SKM-1 (cell line): ENCODE data around the gene LMX1B.

ENCODE experiments used
- DNase-seq: peaks from one replicate; lab custom pipeline; 2025; ENCODE audit not compliant: unreplicated experiment; lab: John Stamatoyannopoulos, UW

Gene LMX1B

DNA sequence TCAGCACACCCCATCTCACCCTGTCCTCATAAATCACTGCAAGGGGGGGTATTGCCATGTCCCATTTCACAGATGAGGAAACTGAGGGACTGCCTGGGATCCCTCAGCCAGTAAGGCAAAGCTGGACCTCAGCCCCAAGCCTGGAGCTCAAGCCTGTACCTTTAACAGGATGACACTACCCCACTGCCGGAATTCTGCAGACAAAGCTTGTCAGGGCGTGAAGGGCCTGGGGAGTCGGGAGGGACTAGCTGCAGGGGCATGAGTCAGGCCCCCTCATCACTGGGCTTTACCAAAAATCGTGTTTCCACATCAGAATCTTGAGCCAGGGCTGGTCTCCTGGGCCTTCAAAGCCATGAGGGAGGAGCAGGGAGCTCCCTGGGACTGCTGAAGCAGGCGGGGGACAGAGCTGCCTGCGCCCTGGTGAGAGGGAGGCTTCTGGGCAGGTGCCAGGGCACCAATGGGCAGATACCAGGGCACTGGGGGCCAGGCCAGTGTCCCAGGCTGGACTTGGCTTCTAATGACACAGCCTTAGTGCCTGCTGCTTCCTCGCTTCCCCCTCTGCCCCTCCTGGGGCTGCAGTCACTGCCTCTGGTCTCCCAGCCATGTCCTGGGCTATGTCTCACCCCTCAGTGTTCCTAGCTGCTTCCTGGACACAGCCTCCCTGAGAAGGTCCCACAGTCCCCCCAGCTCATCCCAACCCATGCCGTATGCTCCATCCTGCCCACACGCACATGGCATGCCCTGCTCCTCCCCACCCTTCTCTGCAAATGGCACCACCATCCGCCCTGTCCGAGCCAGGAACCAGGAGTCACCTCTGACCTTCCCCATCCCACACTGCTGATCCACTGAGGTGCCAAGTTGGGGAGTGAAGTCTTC is 80.7 kb downstream of the LMX1B start:
- DNase-seq, result no peak

DNA sequence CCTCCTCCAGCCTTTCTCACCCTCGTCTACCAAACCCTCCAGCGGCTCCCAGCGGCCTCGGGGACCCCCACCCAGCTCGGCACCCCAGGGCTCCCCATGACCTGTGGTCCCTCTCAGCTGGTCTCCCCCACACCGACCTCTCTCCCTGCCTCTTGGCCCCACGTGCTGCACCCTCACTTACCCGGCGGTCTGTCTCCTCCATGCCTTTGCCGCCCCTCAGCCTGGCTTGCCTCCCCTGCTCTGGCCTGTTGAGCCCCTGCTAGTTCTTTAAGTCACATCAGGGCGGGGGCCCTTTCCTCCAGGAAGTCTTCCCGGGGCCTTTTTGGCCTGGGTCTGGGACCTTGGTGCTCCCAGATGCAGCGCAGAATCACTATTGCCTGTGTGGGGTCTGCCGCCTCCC is 81.5 kb downstream of the LMX1B start:
- DNase-seq, result no peak

DNA sequence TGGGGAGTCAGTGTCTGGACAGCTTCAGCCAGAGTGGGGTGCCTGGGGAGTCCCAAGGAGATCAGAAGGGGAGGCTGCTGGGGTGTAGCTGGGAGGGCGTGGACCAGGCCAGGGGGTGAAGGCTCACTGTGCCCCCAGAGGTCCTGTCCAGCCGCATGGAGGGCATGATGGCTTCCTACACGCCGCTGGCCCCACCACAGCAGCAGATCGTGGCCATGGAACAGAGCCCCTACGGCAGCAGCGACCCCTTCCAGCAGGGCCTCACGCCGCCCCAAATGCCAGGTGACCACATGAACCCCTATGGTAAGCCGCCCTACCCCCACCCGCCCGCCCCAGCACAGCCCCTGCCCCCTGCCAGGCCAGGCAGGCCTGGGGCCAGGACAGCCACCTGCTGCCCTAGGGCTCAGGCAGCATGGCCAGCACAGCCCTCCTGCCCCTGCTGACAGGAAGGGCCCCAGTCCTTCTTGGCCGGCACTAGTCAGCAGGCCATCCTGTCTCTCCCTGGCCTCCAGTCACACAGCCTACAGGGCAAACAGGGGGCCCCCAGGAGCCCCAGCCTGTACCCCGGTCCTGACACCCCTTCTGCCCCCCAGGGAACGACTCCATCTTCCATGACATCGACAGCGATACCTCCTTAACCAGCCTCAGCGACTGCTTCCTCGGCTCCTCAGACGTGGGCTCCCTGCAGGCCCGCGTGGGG is 82.1 kb downstream of the LMX1B start:
- no peak for DNase-seq

DNA sequence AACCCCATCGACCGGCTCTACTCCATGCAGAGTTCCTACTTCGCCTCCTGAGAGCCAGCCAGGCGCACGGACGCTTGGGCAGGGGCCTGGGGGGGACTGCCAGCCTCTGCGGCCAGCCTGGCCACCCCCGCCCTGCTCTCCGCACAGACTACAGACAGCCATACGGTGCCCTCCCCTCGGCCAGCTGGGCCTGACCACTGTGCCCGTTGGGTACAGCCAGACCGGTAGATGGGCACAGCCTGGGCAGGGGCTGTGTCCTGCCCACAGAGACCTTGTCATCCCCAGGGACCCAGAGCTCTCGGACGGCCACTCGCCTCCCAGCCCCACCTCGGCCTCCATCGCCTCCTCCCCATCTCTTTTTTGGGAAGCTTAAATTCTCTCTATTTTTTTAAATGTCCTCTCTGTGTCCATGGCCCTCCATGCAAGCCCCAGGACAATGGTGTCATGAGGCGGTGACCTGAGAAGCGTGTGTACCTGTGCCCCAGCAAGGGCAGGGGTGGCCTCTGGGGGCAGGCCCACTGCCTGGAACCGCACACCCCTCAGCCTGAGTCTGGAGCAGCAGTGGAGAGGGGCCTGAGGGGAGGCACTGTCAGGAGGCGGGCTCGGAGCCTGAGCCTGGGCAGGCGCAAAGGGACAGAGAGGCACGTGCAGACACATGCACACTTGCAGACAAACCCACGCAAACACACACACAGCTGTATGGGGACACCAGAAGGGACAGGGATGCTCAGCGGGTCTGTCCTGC is 82.8 kb downstream of the LMX1B start:
- no peak for DNase-seq

DNA sequence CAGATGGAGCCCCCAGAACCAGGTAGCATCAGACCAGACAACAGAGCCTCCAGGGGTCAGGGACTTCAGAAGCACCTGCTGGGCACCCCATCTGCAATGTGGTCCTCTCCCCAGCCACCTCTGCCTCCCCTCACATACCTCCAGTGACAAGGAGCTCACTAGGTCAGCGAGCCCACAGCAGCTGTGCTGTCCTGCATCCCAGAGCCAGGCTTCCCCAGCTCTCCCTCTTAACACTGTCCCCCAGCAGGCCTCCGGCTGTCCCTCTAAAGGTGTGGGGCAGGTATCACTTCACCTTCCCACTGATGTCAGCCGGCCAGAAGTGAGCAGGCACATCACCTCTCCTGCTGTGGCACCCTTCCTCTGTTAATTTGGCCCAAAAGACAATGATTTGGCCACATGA is 83.6 kb downstream of the LMX1B start:
- no peak for DNase-seq

DNA sequence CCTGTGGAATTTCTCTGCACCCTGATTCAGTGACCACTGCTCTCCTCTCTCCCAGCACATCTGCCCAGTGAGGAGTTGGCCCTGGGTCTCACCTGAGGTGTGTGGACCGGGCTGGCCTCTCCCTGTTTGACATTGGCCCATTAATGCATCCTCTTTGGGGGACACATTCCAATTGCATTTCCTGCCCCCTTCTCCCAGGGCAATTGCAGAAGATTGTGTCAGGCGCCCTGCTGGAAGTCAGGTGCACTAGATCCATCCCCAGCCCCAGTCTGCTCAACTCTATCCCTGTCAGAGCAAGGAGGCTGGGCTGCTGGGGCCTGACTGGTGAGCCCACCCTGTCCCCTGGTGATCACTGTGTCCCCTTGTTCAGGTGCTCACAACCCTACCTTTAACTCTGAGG is 84.5 kb downstream of the LMX1B start:
- no peak for DNase-seq

DNA sequence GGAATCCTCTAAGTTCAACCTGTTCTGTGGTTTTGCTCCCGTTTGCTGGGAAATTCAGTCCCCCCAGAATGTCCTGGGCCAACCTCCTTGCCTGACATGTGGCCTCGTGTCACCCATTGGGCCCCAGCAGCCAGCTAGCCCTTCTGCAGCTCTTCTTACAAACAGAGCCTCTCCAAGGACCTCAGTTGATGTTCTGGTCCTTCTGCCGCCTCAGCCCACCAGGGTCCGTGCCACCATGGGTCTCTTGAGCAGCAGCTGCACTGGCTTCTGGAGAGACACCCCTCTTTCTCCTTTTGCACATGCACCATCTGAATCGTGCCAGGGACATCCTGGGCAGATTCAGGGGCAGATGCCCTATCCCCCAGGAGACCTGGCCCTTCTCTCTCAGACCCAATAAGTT is 85.0 kb downstream of the LMX1B start:
- no peak for DNase-seq

DNA sequence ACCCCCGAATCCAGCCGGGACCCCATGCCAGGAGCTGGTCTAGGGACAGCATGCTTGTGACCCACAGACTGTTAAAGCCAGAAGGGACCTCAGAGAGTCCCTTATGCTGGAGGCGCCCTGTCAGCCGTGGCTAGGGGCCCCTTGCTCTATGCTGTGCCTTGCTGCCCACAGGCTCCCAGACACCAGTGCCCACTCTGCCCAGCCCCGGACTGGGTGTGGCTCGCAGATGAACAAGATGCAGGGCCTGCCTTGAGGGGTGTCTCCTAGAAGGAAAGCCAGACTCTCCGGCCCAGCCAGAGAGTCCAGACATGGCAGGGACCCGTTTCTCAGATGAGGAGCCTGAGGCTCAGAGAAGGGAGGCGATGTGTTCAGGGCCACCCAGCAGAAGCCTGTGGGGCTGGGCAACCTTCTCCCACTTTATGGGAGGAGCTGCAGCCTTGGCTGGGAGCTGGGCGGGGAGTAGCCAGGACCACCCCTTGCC is 85.7 kb downstream of the LMX1B start:
- DNase-seq, result no peak

DNA sequence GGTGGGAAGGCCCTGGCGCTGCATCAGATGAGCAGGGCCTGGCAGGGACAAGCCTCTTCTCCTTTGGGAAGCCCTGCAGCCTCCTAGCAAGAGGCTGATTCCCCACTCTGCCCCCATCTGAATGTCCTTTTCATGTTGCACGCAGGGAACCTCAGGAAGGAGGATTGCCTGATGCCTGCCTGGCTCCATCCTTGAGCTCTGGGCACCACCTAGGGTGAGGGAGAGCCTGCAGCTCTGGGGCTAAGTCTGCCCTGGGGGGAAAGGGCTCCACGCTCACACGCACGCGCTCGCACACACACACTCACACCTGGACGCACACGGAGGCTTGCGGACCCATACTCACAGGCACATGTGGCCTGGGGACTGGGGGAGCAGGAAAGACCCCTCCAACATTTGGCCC is 86.6 kb downstream of the LMX1B start:
- DNase-seq, result no peak

DNA sequence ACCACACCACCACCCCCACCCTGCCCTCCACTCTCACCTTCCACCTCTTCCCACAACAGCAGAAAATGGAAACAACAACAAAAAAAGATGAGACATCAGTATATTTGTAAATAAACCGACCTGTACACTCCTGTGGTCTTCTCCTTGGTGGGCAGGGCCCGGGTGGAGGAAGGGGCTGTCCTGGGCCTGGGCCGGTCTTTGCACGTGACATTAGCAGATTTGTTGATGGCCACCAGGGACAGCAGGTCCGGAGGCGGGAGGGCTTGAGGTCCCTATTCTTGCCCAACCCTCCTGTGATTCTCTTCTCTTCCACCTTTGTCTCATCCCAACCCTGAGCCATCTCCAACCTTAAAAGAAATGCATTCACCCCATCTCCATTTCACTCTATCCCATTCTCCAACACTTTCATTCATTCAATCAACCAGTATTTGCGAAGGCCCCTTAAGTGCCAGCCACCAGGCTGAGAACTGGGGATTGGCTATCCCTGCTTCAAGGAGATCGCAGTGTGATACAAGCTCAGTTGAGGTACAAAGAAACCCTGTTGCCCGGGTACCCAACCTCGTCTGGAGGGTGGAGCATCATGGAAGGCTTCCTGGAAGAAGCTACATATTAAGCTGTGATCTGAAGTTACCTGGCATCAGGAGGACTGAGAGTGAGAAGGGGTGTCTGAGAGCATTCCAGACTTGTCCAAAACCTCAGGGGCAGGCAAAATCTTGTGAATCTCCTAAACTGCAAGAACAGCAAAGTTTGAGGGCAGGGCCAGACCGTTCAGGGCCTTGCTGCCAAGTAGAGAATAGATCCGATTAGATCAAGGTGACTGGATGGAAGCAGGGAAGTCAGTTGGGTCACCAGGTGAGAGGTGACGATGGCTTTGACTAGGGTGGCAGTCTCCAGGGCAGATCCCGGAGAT is 87.4 kb downstream of the LMX1B start:
- DNase-seq, result no peak

DNA sequence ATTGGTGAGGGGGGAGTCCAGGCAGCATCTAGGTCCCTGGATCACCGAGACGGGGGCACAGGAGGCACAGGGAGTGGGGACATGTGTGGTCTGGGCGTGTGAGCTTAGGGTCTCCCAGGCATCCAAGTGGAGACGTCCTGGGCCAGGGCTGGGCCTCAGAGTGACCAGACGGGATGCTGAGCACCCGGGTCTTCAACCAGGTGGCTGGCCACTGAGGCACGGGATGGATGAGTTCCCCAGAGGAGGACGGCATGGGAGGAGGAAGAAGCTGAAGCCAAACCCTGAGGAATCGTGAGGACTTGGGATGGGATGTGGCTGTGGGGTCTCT is 88.0 kb downstream of the LMX1B start:
- no peak for DNase-seq

DNA sequence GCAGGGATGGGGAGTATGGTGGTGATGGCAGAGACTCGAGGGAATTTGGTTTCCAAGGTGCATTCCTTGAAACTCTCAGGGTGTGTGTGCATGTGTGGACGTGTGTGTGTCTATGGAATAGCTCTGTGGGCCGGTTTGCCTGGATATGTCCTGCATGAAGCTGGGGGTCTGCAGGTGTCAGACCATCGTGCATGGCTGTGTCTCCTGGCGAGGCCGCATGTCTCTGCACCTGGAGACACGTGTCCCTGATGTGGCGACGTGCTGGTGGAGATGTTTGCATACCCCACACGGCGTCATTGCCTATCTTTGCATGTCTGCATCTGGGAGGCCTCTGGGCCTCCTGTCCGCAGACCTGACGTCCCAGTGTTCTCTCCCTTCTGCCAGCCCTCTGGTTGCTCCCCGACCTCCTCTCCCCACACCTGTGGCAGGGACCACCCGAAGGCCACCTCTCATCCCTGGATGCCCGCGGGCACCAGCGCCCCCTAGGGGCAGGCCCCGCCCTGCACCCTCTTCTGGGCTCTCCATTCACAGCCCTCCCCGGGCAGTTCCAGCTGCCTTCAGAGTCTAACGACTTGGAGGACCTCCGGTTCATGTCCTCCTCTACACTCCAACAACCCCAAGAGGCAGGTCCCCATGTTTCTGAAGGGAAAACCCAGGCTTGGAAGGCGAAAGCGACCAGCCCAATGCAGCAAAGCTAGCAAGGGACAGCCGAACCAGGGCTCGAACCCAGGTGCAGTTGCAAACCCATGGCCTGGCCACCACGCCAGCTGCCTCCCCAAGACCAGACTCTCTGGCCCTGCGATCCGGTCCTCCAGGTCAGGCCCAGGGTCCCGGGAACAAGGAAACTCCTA is 88.6 kb downstream of the LMX1B start:
- DNase-seq, result no peak

DNA sequence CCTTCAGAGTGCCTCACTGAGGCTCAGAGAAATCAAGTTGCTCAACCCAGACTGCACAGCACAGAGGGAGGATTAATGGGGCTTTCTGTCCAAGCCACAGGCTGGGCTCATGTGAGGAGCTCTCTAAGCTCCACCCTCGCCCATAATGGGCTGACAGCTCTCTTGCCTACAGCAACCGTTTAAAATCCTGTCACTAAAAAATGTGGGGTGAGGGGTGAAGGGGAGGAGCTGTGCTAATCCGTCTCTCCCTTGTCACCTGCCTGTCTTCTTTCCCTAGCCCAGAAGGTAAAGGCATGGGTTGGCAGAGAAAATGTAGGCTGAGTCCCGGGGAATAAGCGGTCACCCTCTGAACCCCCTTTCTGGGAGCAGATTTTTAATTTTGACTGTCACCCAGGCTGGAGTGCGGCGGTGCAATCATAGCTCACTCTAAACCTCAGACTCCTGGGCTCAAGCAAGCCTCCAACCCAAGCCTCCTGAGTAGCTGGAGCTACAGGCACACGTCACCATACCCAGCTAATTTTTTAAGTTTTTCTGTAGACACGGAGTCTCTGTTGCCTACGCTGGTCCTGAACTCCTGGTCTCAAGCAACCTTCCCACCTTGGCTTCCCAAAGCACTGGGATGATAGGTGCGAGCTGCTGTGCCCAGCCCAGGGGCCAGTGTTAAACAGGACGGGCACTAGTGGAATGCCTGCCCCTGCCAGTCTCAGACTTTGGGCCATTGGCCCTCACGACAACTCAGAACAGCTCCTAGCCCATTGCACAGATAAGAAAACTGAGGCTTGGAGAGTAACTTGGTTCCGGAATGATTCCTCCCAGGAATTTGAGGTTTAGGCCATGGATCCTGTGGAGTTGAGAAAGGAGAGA is 89.5 kb downstream of the LMX1B start:
- no peak for DNase-seq

DNA sequence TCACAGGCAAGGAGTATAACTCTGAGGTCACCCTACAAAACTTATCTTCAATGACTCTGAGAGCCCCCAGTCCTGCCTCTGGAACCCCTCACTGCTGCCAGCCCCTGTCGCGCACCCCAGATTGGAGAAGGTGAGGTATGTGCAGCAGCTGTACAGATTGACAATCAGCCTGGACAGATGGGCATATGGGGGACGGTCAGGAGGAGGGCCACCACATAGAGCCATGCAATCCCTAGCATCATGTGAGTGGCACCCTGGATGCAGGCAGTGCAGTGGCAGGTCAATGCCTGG is 90.1 kb downstream of the LMX1B start:
- no peak for DNase-seq

DNA sequence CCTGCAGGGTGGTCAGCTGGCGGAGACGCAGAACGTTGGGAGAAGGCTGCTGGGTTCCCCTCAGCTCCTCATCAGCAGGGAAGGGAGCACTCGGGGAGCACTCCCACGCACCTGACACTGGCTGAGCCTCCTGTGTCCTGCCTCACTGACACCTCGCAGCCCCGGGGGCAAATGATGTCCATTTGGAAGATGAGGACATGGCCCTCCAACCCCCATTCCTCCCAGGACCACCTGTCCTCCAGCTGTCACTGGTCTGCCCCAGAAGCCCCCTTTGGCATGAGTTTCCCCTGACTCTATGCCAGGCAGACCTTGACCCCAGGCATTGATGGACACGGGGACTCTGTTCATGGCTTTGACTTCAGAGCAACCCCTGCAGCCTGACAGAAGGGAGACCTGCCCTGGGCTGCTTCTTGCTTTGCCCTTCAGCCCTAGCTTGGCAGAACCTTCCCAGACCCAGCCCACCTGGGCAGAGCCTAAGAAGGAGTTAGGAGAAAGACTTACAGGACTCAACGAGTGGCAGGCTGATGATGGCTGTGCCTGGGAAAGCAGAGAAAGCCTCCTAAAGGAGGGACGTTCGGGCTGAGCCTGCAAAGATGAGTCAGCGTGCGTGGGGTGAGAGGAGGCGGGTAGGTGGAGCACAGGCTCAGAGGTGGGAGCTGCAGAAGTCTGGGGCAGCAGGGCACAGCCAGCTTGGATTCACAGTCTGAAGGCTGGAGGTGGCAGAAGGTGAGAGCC is 90.6 kb downstream of the LMX1B start:
- DNase-seq, result no peak

DNA sequence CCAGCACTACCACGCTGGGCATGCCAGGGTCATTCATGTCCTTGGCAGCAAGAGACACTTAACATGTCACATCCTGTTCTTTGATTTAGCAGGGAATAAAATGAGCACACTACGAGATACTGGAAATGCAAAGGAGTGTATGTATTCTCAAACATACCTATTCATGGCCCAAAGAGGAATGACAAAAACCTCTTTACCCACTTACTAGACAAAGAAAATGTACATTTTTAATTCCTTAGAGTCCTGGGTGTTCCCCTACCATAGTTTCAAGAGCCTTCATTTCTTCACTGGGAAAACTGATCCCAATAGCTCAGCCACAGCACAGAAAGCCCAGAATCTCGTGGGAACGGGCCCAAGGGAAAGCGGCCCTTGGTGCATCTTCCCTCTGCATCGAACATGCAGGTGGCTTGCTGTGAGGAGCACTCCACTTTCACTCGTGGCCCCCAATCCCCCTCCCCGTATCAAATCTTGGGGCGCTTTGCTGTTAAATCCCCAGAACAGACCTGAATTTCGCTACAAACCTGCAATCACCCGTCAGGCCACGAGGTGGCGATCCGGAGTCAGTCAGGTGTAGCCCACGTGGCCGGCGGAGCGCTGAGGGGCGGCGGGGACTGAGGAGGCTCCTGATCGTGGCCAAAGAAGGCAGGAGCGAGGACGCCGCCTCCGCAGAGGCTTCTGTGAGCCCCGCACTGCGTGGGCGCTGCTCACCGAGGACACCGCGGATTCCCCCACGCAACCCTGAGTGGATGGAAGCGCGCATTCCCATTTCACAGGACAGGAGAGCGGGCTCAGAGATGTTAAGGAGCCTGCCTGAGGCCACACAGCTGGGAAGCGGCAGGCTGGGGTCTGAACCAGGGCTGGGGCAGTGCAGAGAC is 91.4 kb downstream of the LMX1B start:
- peak; percentile 36 for DNase-seq
